ENCODE results near the gene PCYT1B.

DNA sequence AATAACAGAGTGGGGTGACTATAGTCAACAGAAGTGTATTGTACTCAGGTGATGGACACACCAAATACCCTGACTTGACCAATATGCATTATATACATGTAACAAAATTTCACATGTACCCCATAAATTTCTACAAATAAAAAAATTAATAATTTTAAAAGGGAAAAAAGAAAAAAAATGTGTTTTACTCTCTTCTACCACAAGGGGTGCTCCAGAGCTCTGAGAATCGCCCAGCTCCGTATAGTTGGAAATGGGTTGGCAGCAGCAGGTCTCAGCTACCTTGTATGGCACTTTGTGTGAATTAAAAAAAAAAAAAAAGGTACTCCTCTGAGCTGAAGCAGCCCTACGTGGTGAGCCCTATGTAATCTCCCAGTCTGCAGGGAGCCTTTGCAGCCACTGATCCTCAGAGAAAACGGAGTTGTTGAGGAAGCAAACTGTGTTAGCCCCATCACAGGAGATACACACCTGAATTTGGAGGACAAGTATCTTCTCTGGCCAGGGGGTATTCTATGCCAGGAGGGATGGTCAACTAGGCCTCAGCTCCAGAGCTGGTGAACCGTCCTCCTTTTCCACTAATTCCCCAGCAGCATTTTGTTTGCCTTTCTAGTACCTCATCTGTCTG, 29.4 kb upstream of the PCYT1B start:
- no peak for TF ChIP-seq EZH2 (IDR thresholded peaks at IDR 0.05; ENCODE audit: insufficient read depth, poor library complexity, severe bottlenecking)
- no peak for TF ChIP-seq EZH2phosphoT487 (IDR thresholded peaks at IDR 0.05; ENCODE audit: insufficient read depth, low read depth)

All from GM23248 (cell line).